ENCODE measurements around the gene LAMA3.

DNA sequence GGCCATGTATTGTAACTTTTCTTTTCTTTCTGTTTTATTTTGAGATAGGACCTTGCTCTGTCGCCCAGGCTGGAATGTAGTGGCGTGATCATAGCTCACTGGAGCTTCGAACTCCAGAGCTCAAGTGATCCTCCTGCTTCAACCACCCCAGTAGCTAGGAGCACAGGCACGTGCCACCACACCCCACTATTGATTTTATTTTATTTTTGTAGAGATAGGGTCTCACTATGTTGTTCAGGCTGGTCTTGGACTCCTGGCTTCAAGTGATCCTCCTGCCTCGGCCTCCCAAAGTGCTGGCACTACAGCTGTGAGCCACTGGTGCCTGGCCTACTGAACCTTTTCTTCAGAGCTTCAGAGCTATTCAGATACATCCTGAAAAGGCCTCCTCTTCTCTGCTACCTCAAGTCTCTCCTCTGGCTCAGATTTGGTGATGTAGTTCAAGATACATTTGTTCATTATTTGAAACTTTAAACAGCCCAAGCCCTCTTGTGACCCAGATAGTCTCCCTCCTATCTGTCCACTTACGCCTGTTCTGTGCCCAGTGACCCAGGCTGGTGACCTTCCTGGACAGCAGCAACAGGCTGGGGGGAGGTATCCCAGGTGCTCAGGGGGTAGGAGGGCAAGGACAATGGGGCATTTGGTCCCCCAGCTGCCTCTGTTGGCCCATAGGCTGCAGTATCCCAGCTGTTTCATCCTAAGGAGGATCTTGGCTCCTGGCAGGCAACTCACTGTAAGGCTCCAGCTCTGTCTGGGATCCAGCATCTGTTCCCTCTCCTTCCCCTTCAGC, 38.6 kb downstream of the LAMA3 start:
- no peak for TF ChIP-seq POLR2A (IDR thresholded peaks at IDR 0.05)
- TF ChIP-seq, protein P1, sequence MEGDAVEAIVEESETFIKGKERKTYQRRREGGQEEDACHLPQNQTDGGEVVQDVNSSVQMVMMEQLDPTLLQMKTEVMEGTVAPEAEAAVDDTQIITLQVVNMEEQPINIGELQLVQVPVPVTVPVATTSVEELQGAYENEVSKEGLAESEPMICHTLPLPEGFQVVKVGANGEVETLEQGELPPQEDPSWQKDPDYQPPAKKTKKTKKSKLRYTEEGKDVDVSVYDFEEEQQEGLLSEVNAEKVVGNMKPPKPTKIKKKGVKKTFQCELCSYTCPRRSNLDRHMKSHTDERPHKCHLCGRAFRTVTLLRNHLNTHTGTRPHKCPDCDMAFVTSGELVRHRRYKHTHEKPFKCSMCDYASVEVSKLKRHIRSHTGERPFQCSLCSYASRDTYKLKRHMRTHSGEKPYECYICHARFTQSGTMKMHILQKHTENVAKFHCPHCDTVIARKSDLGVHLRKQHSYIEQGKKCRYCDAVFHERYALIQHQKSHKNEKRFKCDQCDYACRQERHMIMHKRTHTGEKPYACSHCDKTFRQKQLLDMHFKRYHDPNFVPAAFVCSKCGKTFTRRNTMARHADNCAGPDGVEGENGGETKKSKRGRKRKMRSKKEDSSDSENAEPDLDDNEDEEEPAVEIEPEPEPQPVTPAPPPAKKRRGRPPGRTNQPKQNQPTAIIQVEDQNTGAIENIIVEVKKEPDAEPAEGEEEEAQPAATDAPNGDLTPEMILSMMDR (IDR thresholded peaks at IDR 0.05 in 8 of 11, conservative IDR thresholded peaks at IDR 0.05 in 3 of 11) = no peak

Data from spleen (tissue), 7 donors.